BE2C (cell line): Measurements from ENCODE around the gene ARHGAP28.
"Not testable (repeated sequence)": the region's sequence is repeated elsewhere in the genome, so short reads cannot be mapped to it uniquely, and the experiment has no call there.

ENCODE experiments used
- DNase-seq: peaks from one replicate; pipeline ENCODE4 v3.0.0-alpha.2; 2020
- H3K27me3 ChIP-seq: fragments of 250-450 bp; sonication (Bioruptor Pico); 2 replicates; pipeline ENCODE4 v1.5.1; 2020; ENCODE audit warnings: mild to moderate bottlenecking
- H3K36me3 ChIP-seq: fragments of 250-450 bp; sonication (Bioruptor Pico); 2 replicates; pipeline ENCODE4 v1.5.1; 2020; ENCODE audit warnings: mild to moderate bottlenecking
- H3K4me1 ChIP-seq: fragments of 250-450 bp; sonication (Bioruptor Pico); 2 replicates; pipeline ENCODE4 v1.5.1; 2020
- H3K4me3 ChIP-seq: 2 replicates; pipeline ENCODE4 v1.5.1; 2011; ENCODE audit warnings: low read depth, low read length
- H3K9me3 ChIP-seq: fragments of 250-450 bp; sonication (Bioruptor Pico); 2 replicates; pipeline ENCODE4 v1.5.1; 2020
- CTCF ChIP-seq: IDR thresholded peaks from 2 replicates; pipeline ENCODE4 v1.5.1; 2012; ENCODE audit warnings: mild to moderate bottlenecking, low read depth, low read length

The ARHGAP28 gene

DNA sequence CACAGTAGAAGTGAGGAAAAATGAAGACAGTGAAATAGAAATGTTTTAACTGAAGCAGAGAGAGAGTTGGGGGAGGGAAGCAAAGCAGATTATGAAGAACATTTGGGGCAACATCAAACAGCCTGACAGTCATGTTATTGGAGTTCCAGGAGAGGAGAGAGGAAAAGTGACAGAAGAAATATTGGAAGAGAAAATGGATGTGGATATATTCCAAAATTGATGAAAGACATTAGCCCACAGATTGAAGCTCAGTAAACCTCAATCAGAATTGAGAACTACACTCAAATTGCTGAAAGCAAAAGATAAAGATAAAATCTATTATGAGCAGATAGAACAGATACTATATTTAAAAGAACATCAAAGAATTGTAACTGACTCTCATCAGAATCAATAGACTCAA is 90.8 kb downstream of the ARHGAP28 start:
- H3K9me3 ChIP-seq, result no peaks in the 10 kb centered on the region
- no peaks in the 10 kb centered on the region for H3K4me1 ChIP-seq
- no peak overlapping the region for H3K4me3 ChIP-seq
- DNase-seq, result no peak
- no peaks in the 10 kb centered on the region for H3K36me3 ChIP-seq
- TF ChIP-seq CTCF, result no peak
- no peaks in the 10 kb centered on the region for H3K27me3 ChIP-seq

GRCh38 chr18:6821356-6821755 is 91.8 kb downstream of the ARHGAP28 start:
- Histone ChIP-seq H3K9me3 (no peaks in the 10 kb centered on the region), H3K4me1 (no peaks in the 10 kb centered on the region), H3K27me3 (no peaks in the 10 kb centered on the region), H3K4me3 (no peak overlapping the region), H3K36me3 (no peaks in the 10 kb centered on the region)
- TF ChIP-seq CTCF, result no peak
- DNase-seq, result no peak

GRCh38 chr18:6827161-6827560 is 97.6 kb downstream of the ARHGAP28 start:
- H3K36me3 ChIP-seq, H3K4me1 ChIP-seq, H3K4me3 ChIP-seq, H3K27me3 ChIP-seq, H3K9me3 ChIP-seq, DNase-seq: not testable (repeated sequence)

DNA sequence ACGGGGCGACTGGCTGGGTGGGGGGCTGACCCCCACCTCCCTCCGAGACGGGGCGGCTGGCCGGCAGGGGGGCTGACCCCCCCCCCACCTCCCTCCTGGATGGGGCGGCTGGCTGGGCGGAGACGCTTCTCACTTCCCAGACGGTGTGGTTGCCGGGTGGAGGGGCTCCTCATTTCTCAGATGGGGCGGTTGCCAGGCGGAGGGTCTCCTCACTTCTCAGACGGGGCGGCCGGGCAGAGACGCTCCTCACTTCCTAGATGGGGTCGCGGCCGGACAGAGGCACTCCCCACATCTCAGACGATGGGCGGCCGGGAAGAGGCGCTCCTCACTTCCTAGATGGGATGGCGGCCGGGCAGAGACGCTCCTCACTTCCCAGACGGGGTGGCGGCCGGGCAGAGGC is 98.0 kb downstream of the ARHGAP28 start:
- H3K4me3 ChIP-seq, H3K4me1 ChIP-seq, H3K36me3 ChIP-seq, H3K9me3 ChIP-seq, H3K27me3 ChIP-seq, DNase-seq: not testable (repeated sequence)

DNA sequence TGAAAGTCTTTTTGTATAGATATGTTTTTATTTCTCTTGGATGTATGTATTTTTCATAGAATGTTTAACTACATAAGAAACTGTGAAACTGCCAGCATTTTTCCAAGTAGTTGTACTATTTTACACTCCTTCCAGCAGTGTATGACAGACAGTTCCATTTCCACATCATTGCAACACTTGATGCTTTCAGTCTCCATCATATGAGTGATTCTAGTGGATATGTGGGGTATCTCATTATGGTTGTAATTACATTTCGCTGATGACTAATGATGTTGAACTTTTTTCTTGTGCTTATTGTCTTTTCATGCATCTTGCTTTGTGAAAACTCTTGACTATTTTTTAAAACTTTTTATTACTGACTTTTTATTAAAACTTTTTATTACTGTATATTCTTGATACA is 101.4 kb downstream of the ARHGAP28 start:
- no peak for TF ChIP-seq CTCF
- no peak for DNase-seq
- H3K9me3 ChIP-seq, result no peaks in the 10 kb centered on the region

DNA sequence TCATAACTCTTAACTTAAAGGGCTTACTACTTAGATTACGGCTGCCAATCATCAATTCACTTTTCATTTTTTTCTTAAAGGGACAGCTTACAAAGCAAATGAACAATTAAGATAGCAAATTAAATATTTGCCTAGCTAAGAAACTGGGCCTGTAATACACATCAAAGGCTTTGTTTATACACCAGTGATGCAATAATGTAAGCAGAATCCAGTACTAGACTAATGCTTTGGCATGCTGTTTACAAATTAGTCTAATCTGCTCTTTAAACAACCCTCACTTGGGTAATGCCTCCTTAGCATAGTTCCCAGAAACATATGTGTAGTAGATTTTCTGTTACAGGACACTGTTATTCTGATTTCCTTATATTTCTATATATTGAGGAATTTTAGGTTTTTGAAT is 105.8 kb downstream of the ARHGAP28 start:
- Histone ChIP-seq H3K4me1 (no peaks in the 10 kb centered on the region), H3K9me3 (no peaks in the 10 kb centered on the region), H3K4me3 (no peak overlapping the region), H3K36me3 (no peaks in the 10 kb centered on the region), H3K27me3 (no peaks in the 10 kb centered on the region)
- TF ChIP-seq CTCF, result no peak
- no peak for DNase-seq

More for the DNA sequence above, 101.4 kb downstream of the ARHGAP28 start:
- H3K4me1 ChIP-seq, result no peaks in the 10 kb centered on the region
- H3K36me3 ChIP-seq, result no peaks in the 10 kb centered on the region
- no peak overlapping the region for H3K4me3 ChIP-seq
- no peaks in the 10 kb centered on the region for H3K27me3 ChIP-seq

DNA sequence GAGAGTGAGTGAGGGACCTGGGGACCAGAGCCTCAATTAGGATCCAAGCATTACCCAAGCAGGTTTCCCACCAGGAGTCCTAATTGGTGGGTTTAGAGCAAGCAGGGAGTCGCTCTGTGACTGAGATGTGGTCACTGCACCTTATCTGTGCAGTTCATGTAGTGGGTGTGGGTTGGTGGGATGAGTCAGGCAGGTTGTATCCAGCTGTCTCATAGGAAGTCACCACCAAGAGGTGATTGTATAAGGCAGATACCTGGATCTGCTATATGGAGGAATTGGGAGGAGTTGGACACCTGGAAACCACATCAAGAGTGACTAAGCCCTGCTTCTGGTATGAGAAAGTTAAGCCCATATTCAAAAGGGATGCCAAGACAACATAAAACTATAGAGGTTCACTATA is 106.8 kb downstream of the ARHGAP28 start:
- Histone ChIP-seq H3K4me1 (no peaks in the 10 kb centered on the region), H3K27me3 (no peaks in the 10 kb centered on the region), H3K36me3 (no peaks in the 10 kb centered on the region), H3K9me3 (no peaks in the 10 kb centered on the region), H3K4me3 (no peak overlapping the region)
- TF ChIP-seq CTCF, result no peak
- no peak for DNase-seq
